ENCODE results near the gene M1AP.

The M1AP gene, protein sequence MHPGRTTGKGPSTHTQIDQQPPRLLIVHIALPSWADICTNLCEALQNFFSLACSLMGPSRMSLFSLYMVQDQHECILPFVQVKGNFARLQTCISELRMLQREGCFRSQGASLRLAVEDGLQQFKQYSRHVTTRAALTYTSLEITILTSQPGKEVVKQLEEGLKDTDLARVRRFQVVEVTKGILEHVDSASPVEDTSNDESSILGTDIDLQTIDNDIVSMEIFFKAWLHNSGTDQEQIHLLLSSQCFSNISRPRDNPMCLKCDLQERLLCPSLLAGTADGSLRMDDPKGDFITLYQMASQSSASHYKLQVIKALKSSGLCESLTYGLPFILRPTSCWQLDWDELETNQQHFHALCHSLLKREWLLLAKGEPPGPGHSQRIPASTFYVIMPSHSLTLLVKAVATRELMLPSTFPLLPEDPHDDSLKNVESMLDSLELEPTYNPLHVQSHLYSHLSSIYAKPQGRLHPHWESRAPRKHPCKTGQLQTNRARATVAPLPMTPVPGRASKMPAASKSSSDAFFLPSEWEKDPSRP

DNA sequence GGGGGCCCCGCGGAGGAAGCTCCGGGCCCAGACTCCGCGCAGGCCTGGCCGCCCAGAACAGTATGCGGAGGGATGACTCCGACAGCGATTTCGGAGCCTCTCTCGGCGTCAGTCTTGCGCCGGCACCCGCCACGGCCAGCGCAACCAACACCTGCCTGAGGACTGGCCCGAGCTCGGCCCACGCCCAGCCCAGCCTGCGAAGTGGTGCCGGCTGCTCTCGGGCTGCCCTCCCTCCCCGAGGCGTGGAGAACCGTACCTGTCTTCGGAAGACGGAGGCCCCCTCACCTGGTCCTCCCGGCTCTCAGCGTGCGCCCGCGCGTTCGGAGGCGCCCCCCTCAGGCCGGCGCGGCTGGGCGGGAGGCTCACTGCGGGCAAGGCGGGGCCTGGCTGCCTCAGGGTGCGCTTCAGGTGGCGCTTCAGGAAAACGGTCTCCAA lies at the start of gene M1AP:
Gene M1AP, minus strand, starts transcription at position 322 of the 435 bp plus-strand sequence. CDS start 8,055 bp downstream, outside the sequence.
- H3K27ac ChIP-seq = no peak within 1 kb of the TSS
- TF ChIP-seq, protein P1, sequence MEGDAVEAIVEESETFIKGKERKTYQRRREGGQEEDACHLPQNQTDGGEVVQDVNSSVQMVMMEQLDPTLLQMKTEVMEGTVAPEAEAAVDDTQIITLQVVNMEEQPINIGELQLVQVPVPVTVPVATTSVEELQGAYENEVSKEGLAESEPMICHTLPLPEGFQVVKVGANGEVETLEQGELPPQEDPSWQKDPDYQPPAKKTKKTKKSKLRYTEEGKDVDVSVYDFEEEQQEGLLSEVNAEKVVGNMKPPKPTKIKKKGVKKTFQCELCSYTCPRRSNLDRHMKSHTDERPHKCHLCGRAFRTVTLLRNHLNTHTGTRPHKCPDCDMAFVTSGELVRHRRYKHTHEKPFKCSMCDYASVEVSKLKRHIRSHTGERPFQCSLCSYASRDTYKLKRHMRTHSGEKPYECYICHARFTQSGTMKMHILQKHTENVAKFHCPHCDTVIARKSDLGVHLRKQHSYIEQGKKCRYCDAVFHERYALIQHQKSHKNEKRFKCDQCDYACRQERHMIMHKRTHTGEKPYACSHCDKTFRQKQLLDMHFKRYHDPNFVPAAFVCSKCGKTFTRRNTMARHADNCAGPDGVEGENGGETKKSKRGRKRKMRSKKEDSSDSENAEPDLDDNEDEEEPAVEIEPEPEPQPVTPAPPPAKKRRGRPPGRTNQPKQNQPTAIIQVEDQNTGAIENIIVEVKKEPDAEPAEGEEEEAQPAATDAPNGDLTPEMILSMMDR (IDR thresholded peaks at IDR 0.05) = no peak
- TF ChIP-seq ZFX (IDR thresholded peaks at IDR 0.05; ENCODE audit: borderline replicate concordance) = no peak

DNA sequence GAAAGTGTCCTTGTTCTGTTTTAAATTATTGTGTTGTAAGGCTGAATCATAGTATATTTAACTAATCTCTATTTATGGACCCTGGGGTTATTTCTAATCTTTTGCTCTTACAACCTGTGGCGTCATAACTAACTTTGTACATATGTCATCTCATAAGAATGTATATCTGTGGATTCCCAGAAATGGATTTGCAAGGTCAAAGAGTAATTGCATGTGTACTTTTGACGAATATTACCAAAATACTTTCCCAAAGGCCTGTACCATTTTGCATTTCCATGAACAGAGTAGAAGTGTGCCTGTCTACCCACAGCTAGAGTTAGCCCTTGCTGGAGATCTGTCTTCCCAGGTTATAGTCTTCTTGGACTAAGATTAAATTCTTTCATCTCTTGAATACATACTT lies 48.7 kb upstream of the M1AP start:
- no peak overlapping the region for H3K27ac ChIP-seq
- TF ChIP-seq, protein P1 (IDR thresholded peaks at IDR 0.05) = no peak

DNA sequence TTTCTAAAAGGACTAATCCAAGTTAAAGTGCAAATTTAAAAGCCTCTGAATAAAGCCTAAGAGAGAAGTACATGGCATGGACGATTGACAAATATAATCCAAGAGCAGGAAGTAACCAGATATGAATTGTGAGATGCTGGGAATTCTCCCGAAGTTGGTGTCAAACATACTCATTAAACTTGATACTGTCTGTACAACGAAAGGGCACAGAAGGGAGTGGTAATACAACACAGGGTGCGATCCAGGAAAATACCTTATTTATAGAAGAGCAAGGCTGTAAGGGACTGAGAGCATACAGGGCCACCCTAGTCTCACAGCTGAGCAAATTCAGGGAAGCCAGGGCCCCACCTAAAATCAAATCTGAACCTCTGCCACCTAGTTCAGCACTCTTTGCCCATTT lies 47.5 kb upstream of the M1AP start:
- no peak overlapping the region for H3K27ac ChIP-seq
- no peak for TF ChIP-seq ZFX (IDR thresholded peaks at IDR 0.05; ENCODE audit: borderline replicate concordance)
- TF ChIP-seq, protein P1 (IDR thresholded peaks at IDR 0.05) = no peak

DNA sequence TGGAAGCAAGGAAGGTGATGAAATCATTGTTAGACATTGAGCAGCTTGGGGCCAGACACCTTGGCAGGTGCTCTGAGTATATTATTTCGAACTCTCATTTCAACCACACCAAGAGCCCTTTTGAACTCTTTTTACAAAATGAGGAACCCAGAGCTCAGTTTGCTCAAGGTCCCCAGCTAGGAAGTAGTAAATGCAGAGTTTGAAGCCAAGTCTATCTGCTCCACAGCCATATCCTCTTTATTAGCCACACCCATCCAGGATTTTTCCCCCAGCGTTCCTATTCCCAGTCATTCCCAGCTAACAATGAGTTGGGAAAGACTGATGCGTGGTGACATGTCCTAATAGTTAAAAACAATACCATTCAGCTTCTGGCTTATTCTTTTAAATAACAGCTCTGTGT lies 46.2 kb upstream of the M1AP start:
- no peak overlapping the region for H3K27ac ChIP-seq
- TF ChIP-seq, protein P1 (IDR thresholded peaks at IDR 0.05) = no peak
- no peak for TF ChIP-seq ZFX (IDR thresholded peaks at IDR 0.05; ENCODE audit: borderline replicate concordance)

DNA sequence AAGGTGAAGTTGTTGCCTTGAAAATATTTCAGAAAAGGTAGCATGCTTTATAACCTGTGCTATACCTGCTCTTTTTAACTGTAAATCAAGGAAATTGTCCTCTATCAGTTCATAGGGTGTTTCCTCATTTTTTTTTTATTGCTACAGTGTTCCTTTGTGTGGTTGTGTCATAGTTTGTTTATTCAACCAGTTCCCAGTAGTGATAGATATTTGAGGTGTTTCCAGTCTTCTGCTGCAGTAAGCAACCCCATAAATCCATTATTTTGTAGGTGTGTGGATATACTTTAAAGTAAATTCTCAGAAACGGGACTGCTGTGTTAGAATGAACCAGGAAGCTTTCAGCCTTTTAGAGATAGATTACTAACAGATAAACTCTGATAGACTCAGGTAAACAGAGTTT lies 45.5 kb upstream of the M1AP start:
- TF ChIP-seq ZFX (IDR thresholded peaks at IDR 0.05; ENCODE audit: borderline replicate concordance) = no peak
- TF ChIP-seq, protein P1 (IDR thresholded peaks at IDR 0.05) = no peak
- no peak overlapping the region for H3K27ac ChIP-seq

DNA sequence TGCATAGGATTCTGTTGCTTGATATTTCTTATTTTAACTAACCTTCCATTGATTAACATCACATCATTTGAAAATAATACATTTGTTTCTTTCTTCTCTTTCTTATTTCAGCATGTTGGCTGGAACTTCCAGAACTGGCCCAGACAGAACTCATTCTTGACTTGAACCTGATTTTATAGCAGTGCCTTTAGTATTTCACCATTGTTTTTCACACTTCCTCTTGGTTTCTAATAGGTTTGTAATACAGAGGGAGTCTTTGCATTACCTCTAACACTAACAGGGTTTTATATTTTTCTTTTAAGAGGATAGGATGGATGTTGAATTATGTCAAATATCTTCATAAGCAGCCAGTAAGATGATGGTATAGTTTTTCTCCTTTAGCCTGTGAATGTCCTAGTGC lies 45.1 kb upstream of the M1AP start:
- TF ChIP-seq, protein P1 (IDR thresholded peaks at IDR 0.05) = no peak
- TF ChIP-seq ZFX (IDR thresholded peaks at IDR 0.05; ENCODE audit: borderline replicate concordance) = no peak
- no peak overlapping the region for H3K27ac ChIP-seq

DNA sequence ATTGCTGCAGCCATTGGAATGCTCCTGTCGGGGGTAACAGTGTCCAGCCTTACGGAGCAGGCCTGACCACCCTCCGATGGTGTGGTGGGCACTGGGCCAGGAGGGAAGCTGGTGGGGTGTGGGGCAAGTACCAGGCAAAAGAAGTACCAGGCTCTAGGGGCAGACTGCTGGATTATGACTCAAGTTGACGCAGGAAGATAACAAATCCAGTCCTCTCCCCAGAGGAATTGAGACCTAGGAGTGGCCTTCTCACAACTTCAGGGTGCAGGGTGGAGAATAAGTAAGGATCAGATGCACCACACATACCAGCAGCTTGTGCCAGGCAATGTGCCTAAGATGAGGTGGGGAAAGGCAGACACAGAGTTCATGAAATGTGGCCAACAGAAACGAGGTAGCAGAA lies 43.8 kb upstream of the M1AP start:
- no peak for TF ChIP-seq ZFX (IDR thresholded peaks at IDR 0.05; ENCODE audit: borderline replicate concordance)
- TF ChIP-seq, protein P1 (IDR thresholded peaks at IDR 0.05) = no peak
- H3K27ac ChIP-seq = no peak overlapping the region
